ENCODE results near the gene MAPRE3. TPM values are rescaled to one million over a fixed set of nuclear protein-coding genes. Genes with fewer than 3 reads are reported as not detected.

The MAPRE3 gene
- total RNA-seq, 1 donor from 2014 or later = 57.4 TPM

GRCh38 chr2:26942543-26943295 lies 27.7 kb upstream of the MAPRE3 start:
- H3K27ac ChIP-seq (replicated peaks) = no peak overlapping the region
- peaks cover 58% of the 10 kb centered on the region for H3K27me3 ChIP-seq (ENCODE audit: low read depth)
- intact Hi-C loops (cut with micrococcal nuclease) = loop anchor here (5.0 kb wide), 1 partner anchor 95 kb away; the partner anchor contains the start of gene DPYSL5
- no peaks in the 10 kb centered on the region for H3K36me3 ChIP-seq
- peak; percentile 57 for DNase-seq
- TF ChIP-seq, protein P1, sequence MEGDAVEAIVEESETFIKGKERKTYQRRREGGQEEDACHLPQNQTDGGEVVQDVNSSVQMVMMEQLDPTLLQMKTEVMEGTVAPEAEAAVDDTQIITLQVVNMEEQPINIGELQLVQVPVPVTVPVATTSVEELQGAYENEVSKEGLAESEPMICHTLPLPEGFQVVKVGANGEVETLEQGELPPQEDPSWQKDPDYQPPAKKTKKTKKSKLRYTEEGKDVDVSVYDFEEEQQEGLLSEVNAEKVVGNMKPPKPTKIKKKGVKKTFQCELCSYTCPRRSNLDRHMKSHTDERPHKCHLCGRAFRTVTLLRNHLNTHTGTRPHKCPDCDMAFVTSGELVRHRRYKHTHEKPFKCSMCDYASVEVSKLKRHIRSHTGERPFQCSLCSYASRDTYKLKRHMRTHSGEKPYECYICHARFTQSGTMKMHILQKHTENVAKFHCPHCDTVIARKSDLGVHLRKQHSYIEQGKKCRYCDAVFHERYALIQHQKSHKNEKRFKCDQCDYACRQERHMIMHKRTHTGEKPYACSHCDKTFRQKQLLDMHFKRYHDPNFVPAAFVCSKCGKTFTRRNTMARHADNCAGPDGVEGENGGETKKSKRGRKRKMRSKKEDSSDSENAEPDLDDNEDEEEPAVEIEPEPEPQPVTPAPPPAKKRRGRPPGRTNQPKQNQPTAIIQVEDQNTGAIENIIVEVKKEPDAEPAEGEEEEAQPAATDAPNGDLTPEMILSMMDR (IDR thresholded peaks at IDR 0.05; ENCODE audit: borderline replicate concordance) = peak; percentile 85
- peaks cover 10% of the 10 kb centered on the region for H3K4me1 ChIP-seq
- H3K4me3 ChIP-seq = no peak overlapping the region
- H3K9me3 ChIP-seq (replicated peaks) = no peaks in the 10 kb centered on the region

GRCh38 chr2:26945991-26946750 lies 24.3 kb upstream of the MAPRE3 start:
- no peaks in the 10 kb centered on the region for H3K36me3 ChIP-seq
- H3K4me3 ChIP-seq = no peak overlapping the region
- peaks cover 10% of the 10 kb centered on the region for H3K4me1 ChIP-seq
- no peak for DNase-seq
- H3K27me3 ChIP-seq (ENCODE audit: low read depth) = peaks cover 71% of the 10 kb centered on the region
- H3K9me3 ChIP-seq (replicated peaks) = no peaks in the 10 kb centered on the region
- TF ChIP-seq, protein P1 (IDR thresholded peaks at IDR 0.05; ENCODE audit: borderline replicate concordance) = no peak
- intact Hi-C loops (cut with micrococcal nuclease) = no loop called here
- H3K27ac ChIP-seq (replicated peaks) = no peak overlapping the region

DNA sequence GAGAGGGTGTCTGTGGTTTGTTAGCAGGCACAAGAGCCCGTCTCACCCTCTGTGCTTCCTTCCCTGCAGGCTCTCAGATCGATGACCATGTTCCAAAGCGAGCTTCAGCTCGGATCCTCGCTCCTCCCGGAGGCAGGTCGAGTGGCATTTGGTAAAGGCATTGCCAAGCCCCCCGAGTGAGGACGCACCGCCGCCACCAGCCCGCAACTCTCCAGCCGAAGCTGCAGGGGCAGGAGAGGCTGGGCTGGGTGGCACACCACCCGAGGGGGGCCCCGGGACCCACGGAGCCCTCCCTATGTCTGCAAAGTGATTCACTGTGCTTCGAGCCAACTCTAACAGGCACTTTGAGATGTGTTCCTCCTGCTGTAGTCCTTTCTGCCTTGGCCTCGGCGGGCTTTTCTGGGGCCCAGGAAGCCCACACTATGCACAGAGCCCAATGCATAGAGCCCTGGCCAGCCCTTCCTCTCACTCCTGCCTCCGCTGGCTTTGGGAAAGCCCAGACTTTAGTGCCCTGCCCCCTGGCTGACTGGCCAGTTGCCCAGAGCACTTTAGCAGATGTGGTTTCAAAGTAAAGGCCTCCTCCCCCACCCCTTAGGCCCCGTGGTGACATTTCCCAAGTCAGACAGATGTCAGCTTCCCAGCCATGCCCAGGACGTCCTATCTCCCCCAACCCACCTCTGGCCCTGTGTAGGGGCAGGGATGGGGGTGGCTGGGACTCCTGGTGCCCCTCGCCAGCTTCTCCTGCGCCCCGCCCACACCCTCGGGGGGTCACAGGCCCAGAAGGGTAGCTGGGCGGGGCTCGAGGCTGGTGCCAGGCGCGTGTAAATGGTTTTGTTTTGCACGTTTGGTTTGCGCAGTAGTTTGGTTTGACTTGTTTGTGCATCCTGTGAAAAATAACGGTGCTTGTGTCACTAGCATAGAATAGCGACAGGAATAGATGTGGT lies 23.3 kb upstream of the MAPRE3 start:
- peaks cover 10% of the 10 kb centered on the region for H3K4me1 ChIP-seq
- intact Hi-C loops (cut with micrococcal nuclease) = no loop called here
- H3K36me3 ChIP-seq = no peaks in the 10 kb centered on the region
- H3K9me3 ChIP-seq (replicated peaks) = no peaks in the 10 kb centered on the region
- TF ChIP-seq, protein P1 (IDR thresholded peaks at IDR 0.05; ENCODE audit: borderline replicate concordance) = no peak
- H3K27me3 ChIP-seq (ENCODE audit: low read depth) = peaks cover 65% of the 10 kb centered on the region
- peak; percentile 66 for DNase-seq
- H3K27ac ChIP-seq (replicated peaks) = no peak overlapping the region
- no peak overlapping the region for H3K4me3 ChIP-seq

DNA sequence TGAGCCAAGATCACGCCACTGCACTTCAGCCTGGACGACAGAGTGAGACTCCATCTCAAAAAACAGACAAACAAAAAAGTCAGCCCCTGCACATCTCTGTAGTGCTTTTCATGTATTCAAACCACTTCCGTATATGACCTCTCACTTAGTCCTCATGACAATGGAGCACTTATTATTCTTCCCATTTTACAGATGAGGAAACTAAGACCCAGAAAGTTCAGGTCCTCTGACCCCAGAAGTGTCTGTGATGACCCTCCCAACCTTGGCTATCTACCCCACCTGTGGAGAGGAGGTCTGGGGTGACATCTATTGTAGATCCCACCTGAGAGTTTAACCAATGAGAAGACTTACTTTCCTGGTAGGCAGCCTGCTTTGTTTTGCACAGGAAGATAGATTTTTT lies 21.6 kb upstream of the MAPRE3 start:
- peaks cover 10% of the 10 kb centered on the region for H3K4me1 ChIP-seq
- intact Hi-C loops (cut with micrococcal nuclease) = no loop called here
- no peak overlapping the region for H3K4me3 ChIP-seq
- no peak overlapping the region for H3K27ac ChIP-seq (replicated peaks)
- H3K9me3 ChIP-seq (replicated peaks) = no peaks in the 10 kb centered on the region
- DNase-seq = no peak
- peaks cover 60% of the 10 kb centered on the region for H3K27me3 ChIP-seq (ENCODE audit: low read depth)
- TF ChIP-seq, protein P1 (IDR thresholded peaks at IDR 0.05; ENCODE audit: borderline replicate concordance) = no peak
- no peaks in the 10 kb centered on the region for H3K36me3 ChIP-seq

GRCh38 chr2:26950246-26950645 lies 20.2 kb upstream of the MAPRE3 start:
- Histone ChIP-seq H3K27ac (replicated peaks) (no peak overlapping the region), H3K4me1 (peaks cover 10% of the 10 kb centered on the region), H3K27me3 (ENCODE audit: low read depth) (peaks cover 58% of the 10 kb centered on the region), H3K36me3 (no peaks in the 10 kb centered on the region), H3K4me3 (no peak overlapping the region), H3K9me3 (replicated peaks) (no peaks in the 10 kb centered on the region)
- TF ChIP-seq, protein P1 (IDR thresholded peaks at IDR 0.05; ENCODE audit: borderline replicate concordance) = no peak
- intact Hi-C loops (cut with micrococcal nuclease) = no loop called here
- DNase-seq = no peak
